GM19324 (cell line): ENCODE data around the gene NRL.

ENCODE experiments used
- ATAC-seq: cut with Tn5 transposase; IDR thresholded peaks from one replicate; pipeline ENCODE4 v1.9.1; 2021; ENCODE audit warnings: mild to moderate bottlenecking, moderate library complexity; ENCODE audit not compliant: unreplicated experiment, low FRiP score

NRL gene

DNA sequence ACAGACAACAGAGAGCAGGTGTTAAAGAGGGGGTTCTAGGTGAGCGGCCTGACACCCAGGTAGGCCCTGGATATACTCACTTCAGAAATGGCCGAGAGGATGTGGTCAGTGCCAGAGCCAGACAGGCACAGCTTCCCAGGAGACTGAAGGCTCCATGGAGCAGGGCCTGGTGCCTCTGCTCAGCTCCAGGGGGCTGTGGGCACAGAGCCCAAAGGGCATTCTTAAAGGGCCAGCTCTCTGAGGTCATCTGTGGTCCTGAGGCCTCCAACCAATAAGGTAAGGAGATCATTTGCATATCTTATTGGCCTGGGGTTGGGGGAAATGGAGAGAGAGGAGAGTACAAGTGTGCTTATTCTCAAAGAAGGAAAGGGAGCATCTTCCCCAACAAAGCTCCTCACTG is 30.3 kb downstream of the NRL start:
- no peak for ATAC-seq

DNA sequence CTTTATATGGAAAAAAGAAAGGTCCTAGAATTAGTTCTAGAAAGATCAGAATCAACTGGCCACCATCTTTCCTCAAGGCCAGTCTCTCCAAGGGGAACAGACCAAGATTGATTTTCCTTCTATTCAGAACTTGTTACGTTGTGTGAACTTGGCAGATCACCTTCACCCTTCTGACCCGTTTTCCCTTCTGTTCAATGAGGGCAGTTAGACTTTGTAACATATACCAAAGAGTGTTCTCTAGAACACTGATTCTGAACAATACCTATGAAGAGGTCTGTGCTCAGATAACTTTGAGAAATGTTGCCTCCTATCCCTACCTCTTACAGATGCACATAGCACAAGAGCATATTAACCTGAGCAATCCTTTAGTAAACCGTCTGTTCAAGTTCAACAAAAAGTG is 31.3 kb downstream of the NRL start:
- ATAC-seq, result no peak

DNA sequence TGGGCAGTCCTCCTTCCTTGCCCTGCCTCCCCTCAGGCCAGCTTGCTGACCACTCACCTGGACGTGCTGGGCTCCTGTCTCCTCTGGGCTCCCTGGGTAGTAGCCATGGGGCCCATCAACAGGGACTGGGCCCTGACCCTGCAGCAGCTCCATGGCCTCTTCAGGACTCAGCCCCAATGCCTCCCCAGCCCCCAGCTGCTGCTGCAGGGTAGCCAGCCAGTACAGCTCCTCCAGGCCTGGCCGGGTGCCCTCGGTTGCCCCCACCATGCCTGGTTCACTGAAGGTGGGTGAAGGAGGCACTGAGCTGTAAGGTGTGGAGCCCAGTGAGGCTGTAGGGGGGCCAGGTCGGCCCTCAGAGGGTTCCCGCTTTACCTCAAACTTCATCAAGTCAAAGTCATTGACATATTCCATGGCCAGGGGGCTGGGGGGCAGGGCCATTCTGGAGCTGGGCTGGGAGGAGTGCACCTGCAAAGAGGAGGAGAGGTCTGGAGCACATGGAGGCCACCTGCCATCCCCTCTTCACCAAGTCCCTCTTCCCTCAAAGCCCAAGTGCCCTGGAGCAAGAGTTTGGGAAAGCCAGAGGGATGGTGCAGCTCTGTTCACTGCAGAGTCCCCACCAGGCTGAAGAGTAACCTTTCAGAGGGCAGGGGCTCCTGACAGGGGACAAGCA is 32.2 kb downstream of the NRL start:
- no peak for ATAC-seq

GRCh38 chr14:24081739-24082211 is 33.0 kb downstream of the NRL start:
- no peak for ATAC-seq

- ATAC-seq, result peak; percentile 86
These were observed 33.6 kb downstream of the NRL start for GRCh38 chr14:24080888-24081738.

DNA sequence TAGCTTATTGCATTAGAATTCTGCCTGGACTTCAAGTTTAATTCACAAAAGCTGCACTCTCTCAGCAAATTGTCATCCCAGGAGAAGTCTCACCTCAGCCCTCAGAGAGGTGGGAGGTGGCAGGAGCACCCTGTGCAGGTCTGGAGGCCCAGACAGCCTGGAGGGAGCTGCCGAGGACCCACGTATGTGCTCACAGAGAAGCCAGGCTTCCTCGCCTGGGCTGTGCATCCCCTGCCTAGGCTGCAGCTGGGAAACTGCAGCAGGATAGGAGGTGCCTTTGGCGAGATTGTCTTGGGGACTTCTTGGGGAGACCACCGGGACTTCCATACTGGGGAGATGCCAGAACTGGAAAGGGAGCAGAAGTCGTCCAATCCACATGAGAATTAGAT is 34.6 kb downstream of the NRL start:
- no peak for ATAC-seq

DNA sequence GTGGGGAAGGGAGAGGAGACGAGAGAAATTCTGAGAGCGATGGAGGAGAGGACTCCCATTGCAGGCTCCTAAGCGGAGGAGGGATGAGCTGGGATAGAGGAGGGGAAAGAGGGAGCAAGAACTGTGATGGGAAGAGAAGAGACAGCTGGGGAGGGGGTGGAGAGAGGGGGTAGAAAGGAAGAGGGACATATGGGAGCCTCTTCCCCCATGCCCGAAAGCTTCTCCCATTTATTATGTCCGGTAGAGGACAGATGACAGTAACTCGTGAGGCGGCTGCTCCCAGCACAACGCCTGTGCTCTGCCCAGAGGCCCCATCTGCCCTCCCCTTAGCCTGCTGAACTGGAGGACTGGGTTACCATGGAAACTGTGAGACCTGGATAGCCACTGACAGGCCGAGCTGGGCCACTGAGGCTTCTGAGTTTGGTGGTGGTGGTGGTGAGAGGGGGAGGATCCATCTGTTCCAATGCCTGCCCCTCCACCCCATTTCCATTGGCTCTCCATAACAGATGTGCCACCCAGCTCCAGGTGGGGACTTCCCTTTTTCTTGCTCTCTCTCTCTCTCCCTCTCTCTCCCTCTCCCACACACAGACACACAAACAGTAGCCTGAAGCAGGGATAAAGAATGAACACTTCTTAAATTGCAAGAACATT is 35.1 kb downstream of the NRL start:
- ATAC-seq, result no peak

GRCh38 chr14:24078146-24078545 is 36.6 kb downstream of the NRL start:
- no peak for ATAC-seq

- ATAC-seq, result no peak
These were observed 37.7 kb downstream of the NRL start for GRCh38 chr14:24077086-24077485.

- ATAC-seq, result no peak
These were observed 38.5 kb downstream of the NRL start for GRCh38 chr14:24076302-24076601.

DNA sequence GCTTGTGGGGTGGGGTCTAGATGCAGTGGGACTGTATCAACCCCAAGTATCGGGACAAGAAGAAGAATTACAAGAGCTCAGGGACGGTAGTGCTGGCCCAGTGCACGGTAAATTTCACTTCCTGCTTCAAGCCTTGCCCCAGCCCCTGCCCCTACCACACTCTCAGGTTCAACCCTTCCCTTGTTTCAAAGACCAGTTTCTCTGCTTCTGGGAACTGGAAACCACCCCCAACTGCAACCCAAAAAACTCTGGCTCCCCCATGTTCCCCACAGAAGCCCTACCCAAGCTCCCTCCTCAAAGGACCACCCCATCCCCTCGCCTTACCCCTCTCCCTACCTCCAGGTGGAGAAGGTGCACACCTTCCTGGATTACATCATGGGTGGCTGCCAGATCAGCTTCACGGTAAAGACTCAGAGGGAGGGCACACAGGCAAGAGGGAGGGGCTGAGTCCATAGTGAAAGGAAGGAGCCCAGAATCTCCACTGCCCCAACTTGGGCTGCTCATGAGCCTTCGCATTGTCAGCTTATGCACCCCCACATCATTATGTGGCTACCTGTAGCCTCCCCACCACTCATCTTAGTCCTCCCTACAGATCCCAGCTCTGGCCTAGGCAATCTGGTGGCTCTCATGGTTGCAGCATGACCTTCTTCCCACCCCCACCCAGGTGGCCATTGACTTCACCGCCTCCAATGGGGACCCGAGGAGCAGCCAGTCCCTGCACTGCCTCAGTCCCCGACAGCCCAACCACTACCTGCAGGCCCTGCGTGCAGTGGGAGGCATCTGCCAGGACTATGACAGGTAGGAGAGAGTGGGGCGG is 39.1 kb downstream of the NRL start:
- no peak for ATAC-seq

DNA sequence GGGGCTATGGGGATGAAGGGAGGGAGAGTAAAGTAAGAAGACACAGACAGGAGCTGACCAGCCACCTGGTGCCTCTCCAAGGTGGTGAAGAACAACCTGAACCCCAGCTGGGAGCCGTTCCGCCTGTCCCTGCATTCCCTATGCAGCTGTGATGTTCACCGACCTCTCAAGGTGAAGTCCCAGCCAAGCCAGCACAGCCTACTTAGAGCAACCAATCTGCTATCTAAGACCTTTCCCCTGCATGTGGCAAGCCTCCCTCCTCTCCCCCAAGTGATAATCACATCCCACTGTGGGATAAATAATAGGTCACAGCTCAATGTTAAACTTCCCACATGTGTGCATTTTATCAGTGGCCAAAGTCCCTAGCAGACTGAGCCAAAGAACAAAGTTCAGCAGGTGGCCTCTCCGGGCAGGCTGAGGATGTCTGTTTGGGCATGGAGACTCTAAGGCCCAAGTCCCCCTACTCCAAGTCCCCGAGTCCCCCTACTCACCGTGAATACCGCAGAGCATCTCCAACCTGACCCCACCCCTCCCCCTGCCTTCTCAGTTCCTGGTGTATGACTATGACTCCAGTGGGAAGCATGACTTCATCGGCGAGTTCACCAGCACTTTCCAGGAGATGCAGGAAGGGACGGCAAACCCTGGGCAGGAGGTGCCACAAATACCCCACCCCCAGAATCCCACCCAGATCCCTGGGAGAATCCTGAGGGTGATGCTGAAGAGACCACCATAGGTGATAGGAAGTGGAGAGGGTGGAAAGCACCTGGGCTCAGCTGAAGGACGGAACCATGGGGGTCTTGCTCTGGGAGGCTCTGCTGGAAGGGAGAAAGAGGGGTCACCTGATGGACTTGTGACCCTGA is 39.9 kb downstream of the NRL start:
- ATAC-seq, result no peak

DNA sequence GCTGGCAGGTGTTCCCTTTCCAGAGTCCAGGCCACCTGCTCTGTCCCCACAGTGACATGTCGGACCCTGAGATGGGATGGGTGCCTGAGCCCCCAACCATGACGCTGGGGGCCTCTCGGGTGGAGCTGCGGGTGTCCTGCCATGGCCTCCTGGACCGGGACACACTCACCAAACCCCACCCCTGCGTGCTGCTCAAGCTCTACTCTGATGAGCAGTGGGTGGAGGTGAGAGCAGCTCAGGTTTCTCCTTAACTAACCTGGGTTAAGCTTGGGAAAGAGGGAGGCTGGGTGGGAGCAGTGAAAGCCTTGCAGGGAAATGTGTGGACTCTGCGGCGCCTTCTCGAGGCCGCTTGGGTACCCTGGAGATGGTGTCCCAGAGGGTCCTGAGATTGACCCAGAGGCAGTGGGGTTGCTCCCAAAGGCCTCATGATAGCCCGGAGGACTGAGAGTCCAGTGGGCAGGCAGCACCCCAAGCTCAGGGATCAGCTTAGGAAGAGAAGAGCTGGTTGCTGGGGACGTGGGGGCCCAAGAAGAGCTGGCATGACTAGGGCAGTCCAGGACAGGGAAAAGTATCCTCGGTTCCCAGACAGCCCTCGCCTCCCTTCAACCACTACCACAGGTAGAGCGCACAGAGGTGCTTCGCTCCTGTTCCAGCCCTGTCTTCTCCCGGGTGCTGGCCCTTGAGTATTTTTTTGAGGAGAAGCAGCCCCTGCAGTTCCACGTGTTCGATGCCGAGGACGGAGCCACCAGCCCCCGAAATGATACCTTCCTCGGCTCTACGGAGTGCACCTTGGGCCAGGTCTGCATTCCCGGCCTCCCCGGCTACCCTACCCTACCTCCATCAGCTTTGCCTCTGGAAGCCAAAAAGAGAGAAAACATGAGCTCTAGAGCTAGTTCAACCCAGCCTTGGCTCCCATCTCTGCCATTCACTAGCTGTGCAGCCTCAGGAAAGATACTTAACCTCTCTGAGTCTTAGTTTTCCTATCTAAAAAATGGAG is 41.6 kb downstream of the NRL start:
- no peak for ATAC-seq

DNA sequence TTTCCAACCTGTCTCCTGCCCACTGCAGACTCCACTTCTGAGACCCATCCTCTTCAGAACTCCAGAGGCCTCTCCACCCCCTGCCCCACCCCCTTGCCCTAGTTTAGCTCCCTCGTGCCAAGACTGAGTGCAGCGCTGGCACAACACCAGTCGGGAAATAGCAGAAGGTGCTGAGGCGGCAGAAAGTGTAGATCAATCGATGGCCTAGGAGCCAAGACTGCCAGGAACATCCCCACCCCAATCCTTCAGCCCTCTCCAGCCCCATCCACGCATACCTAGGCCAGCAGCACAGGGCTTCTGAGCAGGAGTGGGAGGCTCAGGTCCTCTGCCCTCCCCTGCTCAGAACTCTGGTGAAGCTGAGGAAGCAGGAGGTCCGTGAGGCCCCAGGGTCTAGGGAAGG is 42.3 kb downstream of the NRL start:
- no peak for ATAC-seq

GRCh38 chr14:24071836-24072430 is 42.8 kb downstream of the NRL start:
- no peak for ATAC-seq

DNA sequence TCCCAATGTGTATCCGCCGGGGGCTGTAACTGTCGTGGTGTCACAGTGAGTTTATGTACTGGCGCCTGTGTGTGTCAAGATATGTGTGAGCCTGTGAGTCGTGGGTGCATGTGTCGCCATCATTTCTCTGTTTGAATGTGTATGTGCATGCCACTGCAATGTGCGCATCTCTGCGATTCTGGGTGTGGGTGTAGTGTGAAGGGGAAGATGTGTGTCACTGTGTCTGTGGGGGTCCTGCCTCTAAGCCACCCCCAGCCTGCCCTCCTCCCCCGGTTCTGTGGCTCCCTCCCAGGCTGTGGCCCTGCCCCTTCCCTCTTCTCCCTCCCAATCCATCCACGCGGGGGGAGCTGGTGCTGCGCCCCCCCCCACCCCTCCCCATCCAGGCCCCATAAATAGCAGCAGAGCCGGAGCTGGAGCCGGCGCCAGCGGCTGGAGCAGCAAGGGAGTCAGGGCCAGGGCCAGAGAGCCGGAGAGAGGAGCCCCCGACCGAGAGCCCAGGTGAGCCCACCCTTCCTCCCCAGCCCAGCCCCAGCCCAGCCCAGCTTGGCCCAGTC is 43.5 kb downstream of the NRL start, which contains the start of gene CPNE6:
CPNE6 (plus strand) TSS at position 419 of the 554 bp plus-strand sequence. CDS start 1,375 bp downstream, outside the sequence.
- no peak for ATAC-seq

- no peak for ATAC-seq
These were observed 44.2 kb downstream of the NRL start for GRCh38 chr14:24070285-24071143.
